ENCODE measurements around the gene CFTR.
"Not testable (repeated sequence)": the region's sequence is repeated elsewhere in the genome, so short reads cannot be mapped to it uniquely, and the experiment has no call there.

The CFTR gene

DNA sequence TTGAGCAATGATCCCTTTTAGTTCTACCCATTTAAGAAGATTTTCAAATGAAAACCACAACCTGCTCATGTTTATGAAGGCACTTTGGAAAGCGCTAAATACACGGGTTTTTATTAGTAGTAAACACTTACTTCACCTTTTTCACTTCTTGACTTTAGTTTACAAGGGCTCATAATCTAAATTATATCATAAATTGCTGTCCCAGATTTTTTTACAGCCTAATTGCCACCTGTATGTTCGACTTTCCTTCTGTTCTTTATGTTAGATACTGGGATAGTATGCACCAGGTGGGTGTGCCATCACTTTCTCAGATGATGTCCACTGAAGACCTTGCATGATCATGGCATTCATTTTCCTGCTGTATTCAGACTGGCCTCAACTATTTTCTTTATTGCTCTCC is 22.5 kb downstream of the CFTR start:
- DNase-seq (ENCODE audit: low read depth) = no peak

DNA sequence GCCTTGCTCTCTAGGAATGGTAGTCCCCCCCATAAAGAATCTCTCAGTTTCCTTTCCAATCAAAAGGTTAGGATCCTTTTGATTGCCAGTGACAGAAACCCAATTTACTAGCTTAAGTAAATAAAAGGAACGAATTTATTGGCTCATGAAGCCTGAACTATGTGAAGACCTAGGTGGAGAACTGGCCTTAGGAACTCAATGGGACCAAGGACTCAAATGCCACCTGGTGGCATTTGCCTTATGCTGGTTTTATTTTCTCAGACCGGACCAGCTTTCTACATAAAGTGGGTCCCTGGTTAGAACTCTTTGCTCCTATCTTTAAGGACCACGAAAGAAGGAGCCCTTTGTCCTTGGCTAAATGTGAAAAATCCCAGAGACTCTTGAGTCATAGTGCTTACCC is 25.4 kb downstream of the CFTR start:
- DNase-seq (ENCODE audit: low read depth) = no peak

DNA sequence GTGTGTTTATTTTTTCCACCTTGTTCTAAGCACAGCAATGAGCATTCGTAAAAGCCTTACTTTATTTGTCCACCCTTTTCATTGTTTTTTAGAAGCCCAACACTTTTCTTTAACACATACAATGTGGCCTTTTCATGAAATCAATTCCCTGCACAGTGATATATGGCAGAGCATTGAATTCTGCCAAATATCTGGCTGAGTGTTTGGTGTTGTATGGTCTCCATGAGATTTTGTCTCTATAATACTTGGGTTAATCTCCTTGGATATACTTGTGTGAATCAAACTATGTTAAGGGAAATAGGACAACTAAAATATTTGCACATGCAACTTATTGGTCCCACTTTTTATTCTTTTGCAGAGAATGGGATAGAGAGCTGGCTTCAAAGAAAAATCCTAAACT is 28.9 kb downstream of the CFTR start:
- no peak for DNase-seq (ENCODE audit: low read depth)

DNA sequence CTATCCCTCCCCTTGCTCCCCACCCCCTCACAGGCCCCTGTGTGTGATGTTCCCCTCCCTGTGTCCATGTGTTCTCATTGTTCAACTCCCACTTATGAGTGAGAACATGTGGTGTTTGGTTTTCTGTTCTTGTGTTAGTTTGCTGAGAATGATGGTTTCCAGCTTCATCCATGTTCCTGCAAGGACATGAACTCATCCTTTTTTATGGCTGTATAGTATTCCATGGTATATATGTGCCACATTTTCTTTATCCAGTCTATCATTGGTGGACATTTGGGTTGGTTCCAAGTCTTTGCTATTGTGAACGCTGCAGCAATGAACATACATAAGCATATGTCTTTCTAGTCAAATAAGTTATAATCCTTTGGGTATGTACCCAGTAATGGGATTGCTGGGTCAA is 37.4 kb downstream of the CFTR start:
- not testable (repeated sequence) for DNase-seq (ENCODE audit: low read depth)

DNA sequence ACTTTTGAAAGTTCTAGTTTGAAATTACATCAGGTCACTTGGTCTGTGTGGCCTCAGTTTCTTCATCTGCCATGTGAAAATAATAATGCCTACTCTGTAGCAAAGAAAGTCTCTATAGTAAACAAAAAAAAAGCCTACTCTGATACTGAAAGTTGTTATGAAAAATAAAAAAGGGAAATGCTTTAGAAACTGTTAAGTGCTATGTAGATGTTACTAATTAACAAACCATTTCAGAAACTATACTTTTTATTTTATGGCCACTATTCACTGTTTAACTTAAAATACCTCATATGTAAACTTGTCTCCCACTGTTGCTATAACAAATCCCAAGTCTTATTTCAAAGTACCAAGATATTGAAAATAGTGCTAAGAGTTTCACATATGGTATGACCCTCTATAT is 50.6 kb downstream of the CFTR start:
- DNase-seq (ENCODE audit: low read depth) = no peak

DNA sequence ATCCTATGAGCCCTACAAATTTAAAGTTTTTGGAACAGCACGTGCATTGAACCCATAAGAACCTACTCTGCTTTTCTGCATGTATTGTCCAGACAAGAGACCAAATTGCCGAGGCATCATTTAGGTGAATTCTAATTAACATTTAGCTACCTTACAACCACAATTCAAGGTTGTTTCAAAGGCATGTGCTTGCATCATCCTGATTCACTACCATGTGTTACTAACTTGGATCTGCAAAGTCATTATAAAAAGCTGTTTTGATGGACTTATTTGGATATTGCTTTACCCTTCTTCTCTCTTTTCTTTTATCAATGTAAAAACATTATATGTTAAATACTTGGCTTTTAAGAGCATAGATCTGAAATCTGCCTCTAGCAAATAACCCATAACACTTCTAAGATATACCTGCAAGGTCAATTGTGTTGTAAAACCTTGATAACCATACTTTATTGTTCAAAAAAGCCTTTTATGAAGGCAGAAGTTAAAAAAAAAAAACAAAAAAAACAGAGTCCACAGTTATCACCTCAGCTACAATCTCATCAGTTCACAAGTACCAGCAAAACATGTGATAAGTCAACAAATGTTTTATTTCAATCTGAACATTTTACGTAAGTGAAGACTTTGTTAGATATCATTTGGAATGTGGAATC is 51.9 kb downstream of the CFTR start:
- no peak for DNase-seq (ENCODE audit: low read depth)

DNA sequence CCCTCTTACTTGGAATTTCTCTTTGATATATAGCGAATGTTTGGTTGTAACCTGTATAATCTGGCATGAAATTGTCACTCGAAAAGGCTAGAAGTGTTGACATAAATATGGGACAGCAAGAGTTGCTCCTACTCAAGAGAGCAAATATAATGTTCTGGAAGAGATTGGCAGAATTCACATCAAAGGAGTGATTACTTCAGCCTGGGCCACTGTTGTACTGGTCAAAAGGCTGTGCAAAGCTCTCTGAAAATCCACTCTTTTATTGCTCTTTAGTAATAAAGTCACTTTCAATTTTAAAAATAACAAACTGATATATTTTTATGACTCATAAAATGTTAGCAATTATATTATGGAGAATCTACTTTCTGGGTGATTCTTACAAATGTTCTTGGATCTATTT is 58.2 kb downstream of the CFTR start:
- DNase-seq (ENCODE audit: low read depth) = no peak

DNA sequence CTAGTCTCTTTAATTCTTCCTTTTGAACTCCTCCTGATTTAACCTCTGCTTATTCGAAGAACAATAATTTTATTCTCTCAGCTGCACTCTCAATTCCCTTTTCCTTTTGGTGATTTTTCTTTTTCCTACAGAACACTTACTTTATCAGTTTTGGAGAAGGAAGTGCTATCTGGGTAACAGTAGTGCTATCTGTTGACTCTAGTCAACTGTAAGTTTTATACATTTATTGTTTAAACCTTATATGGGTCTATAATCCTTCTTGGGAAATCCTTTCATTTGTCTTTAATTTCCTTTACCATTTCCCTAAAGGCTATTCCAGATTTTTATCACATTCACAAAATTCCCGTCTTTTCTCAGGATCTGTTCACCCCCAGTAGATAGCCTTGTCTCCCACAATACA is 64.2 kb downstream of the CFTR start:
- no peak for DNase-seq (ENCODE audit: low read depth)

DNA sequence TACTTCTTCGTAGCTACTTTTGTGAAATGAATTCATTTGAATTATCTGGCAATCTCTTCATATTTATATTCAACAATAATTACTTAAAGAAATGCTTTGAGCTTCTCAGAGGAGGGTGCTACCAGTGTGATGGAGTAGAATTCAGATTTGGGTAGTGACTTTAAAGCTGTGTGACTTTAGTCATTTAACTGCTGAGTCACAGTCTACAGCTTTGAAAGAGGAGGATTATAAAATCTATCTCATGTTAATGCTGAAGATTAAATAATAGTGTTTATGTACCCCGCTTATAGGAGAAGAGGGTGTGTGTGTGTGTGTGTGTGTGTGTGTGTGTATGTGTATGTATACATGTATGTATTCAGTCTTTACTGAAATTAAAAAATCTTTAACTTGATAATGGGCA is 68.2 kb downstream of the CFTR start:
- no peak for DNase-seq (ENCODE audit: low read depth)

DNA sequence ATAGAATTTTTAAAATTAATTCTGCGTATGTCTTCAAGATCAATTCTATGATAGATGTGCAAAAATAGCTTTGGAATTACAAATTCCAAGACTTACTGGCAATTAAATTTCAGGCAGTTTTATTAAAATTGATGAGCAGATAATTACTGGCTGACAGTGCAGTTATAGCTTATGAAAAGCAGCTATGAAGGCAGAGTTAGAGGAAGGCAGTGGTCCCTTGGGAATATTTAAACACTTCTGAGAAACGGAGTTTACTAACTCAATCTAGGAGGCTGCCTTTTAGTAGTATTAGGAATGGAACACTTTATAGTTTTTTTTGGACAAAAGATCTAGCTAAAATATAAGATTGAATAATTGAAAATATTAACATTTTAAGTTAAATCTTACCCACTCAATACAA is 70.8 kb downstream of the CFTR start:
- DNase-seq (ENCODE audit: low read depth) = no peak

DNA sequence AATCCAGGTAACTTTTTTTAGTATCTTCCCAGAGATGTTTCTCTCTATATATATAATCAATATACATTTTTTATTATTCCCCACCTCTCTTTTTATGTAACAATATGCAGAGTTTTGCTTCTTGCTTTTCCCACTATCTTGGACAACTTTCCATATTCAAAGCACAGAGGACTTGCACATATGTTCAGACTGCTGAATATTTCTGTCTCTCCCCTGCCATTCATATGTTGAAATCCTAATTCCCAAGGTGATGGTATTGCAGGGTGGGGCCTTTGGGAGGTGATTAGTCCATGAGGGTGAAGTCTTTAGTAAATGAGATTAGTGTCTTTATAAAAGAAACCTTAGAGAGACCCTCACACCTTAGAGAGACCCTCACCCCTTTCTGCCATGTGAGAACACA is 72.8 kb downstream of the CFTR start:
- DNase-seq (ENCODE audit: low read depth) = no peak

DNA sequence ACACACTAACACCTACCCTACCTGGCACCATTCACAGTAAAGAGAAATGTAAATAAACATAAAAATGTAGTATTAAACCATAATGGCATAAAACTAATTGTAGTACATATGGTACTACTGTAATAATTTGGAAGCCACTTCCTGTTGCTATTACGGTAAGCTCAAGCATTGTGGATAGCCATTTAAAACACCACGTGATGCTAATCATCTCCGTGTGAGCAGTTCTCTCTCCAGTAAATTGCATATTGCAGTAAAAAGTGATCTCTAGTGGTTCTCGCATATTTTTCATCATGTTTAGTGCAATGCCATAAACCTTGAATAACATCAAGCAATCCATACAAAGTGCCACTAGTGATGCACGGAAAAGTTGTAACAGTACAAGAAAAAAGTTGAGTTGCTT is 75.4 kb downstream of the CFTR start:
- no peak for DNase-seq (ENCODE audit: low read depth)

DNA sequence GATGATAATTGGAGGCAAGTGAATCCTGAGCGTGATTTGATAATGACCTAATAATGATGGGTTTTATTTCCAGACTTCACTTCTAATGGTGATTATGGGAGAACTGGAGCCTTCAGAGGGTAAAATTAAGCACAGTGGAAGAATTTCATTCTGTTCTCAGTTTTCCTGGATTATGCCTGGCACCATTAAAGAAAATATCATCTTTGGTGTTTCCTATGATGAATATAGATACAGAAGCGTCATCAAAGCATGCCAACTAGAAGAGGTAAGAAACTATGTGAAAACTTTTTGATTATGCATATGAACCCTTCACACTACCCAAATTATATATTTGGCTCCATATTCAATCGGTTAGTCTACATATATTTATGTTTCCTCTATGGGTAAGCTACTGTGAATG is 79.6 kb downstream of the CFTR start:
- no peak for DNase-seq (ENCODE audit: low read depth)

DNA sequence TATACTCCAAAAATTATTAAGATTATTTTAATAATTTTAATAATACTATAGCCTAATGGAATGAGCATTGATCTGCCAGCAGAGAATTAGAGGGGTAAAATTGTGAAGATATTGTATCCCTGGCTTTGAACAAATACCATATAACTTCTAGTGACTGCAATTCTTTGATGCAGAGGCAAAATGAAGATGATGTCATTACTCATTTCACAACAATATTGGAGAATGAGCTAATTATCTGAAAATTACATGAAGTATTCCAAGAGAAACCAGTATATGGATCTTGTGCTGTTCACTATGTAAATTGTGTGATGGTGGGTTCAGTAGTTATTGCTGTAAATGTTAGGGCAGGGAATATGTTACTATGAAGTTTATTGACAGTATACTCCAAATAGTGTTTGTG is 80.2 kb downstream of the CFTR start:
- no peak for DNase-seq (ENCODE audit: low read depth)

DNA sequence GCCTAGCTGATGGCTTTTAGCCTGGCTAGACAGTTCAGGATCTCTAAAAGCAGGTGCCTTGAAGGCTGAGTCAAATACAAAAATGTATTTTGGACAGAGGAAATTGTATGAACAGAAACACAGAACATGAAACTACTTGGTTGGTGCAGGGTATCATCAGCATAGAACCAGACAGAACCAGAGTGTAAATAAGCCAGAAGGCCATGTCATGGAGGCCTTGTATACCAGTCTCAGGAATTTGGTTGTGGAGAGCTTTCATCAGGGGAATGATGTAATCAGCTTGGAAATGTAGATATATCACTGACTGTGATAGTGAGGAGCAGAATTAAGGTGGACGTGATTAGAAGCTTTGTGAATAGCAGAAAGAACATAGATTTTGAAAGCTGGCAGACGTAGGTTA is 82.9 kb downstream of the CFTR start:
- DNase-seq (ENCODE audit: low read depth) = no peak

DNA sequence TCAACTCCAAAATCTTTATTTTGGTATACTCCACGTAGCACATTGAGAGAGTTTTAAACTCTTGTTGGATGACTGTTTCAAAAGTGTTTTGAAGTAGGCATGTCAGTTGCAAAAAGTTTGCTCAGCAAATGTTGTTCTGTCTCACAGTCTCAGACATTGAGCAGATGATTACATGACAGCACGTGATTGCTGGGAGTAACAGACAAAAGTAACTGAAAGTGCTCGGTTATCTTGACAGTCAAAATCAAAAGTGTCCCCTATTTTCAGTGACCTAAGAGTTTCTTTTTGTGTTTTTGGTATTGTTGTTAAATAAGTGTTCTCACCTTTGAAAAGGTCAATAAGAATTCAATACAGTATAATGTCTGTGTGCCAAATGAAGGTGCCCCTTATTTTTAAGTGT is 84.3 kb downstream of the CFTR start:
- DNase-seq (ENCODE audit: low read depth) = no peak

DNA sequence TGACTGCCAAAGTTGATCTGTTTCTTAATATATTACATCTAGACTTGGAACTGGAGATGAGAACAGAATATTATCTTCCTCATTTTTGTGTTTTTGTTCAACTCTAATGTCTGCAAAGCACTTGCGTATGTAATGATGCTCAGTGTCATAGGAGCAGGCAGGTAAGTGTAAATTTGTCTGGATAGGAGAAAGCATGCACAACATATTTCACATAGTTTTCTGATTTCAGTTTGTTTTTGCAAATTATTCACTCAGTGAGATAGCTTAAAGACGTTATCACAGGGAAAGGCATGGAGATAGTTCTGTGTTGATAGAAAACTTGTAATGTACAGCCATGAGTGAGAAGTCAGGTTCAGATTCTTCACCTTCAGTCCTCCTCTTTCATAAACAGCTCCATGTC is 84.8 kb downstream of the CFTR start:
- no peak for DNase-seq (ENCODE audit: low read depth)

DNA sequence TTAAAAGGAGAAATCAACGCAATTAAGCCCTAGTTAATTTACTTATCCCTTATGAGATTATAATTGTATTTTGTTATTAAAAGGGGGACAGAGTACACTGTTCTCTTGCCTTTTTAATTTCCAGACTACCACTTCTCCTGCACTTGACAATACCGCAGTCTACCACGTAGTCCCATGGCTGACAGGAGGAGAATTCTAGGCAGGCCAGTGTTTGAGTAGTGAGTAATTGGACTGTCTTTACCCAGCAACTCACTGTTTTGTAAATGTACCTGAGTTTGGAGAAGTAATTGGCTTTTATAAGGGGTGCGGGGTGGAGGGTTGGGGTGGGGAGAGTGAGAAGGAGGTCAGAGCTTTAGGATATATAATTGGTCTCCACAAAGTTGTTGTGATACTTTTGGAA is 85.4 kb downstream of the CFTR start:
- DNase-seq (ENCODE audit: low read depth) = no peak

DNA sequence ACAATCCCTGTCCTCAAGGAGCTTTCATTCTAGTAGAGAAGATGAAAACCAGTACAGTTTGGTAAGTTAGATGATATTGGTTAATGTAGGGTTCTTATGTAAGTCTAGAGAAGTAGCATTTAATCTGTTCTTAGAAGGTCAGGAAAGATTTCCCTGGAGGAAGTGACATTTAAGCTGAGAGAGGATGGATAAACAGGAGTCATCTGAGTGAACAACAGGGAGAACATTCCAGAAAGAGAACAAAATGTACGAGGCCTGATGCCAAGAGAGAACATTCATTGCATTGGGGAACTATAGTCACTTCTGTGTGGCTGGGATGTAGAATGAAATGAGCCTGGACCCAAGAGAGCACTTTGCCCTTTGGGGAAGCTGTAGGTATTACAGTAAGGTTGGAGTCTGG is 88.0 kb downstream of the CFTR start:
- no peak for DNase-seq (ENCODE audit: low read depth)

DNA sequence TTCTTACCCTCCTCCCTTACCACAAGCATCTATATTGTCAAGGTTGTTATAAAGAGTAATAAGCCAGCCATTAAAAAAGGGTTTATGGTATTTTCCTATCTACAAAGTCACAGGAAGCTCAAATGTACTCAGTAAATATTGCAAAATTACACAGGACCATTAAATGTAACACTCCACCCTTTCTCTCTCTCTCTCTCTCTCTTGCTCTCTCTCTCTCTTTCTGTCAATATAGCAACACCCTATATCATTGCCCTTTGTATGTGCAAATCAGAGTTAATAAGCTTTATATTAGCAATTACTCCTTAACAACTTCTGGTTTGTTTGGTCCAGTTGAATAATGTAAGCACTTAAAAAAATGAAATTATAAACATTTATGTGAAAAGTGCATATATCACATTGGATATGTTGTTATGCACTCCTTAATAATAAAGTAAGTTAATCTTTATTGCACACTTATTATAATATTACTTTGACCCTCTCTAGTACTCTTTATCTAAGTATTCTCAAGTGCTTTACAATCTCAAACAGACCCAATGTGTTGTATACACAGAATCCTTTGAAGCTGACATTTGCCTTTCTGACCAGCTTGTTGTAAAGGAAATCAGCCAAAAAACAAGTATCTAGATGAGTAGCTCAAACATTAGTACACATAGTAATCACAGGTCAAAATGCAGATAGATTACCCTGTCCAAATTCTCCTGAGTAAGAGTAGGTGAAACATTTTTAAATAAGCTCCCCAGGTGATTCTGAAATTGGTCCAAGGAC is 93.2 kb downstream of the CFTR start:
- no peak for DNase-seq (ENCODE audit: low read depth)

DNA sequence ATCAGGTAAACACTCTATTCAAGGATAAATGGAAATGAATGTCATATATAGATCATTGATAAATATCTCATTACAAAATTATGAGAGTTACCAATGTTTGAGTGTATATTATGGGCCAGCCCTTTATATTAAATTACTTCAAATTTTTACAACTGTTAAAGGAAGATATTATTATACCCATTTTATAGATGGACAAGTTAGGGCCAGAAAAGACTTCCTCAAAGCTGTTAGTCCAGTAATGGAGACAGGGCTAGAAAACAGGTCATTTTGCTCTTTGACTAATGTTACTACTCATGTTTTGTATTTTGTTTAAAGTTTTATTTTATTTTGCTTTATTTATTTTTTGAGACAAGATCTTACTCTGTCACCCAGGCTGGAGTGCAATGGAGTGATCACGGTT is 101.6 kb downstream of the CFTR start:
- DNase-seq (ENCODE audit: low read depth) = no peak

DNA sequence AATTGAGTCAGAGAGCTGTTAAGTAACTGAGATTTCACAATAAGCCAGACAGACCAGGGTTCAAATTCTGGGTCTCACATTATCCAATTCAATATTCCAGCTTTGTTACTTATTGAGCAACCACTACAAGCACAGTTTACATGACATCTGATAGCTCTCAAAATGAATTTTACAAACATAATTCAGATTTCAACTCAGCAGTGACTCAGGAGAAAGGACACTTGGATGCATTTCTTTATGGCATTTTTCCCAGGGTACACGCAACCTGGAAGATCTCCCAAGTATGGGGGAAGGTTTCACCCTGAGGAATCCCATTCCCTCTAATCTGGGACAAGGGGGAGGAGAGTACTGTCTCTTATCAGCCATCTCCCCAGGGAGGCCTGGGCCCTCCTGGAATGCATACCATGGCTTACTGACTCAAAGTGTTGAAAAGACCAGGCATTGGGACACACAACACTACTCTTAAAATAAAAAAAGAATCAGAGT is 102.4 kb downstream of the CFTR start:
- no peak for DNase-seq (ENCODE audit: low read depth)

DNA sequence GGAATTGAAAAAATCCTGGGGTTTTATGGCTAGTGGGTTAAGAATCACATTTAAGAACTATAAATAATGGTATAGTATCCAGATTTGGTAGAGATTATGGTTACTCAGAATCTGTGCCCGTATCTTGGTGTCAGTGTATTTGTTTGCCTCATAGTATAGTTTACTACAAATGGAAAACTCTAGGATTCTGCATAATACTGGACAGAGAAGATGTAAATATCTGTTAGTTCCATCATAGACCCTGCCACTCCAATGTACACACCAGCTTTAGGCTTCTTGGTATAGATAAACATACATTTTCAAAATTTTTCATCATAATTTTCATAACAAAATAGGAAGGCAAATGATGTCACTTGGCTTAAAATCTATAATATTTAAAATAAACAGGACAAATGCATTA is 108.1 kb downstream of the CFTR start:
- DNase-seq (ENCODE audit: low read depth) = no peak

DNA sequence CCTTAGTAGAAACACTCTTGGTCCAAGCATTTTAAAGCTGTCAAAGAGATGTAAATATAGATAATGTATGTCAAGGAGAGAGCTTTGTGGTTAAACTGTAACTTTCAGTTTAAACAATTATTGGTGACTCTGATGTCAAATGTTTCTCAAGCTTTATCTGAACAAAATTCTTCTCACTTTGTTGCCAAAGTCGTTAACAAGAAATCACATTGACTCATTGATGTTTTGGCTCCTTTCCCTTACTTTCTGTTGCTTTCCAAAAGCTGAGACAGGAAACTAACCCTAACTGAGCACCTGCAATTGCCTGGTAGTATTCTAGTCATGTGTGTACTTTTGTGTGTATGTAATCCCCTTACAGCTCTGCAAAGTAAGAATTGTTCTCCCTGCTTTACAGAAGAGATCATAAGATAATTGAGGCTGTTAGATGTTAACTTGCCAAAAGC is 108.5 kb downstream of the CFTR start:
- DNase-seq (ENCODE audit: low read depth) = no peak
